ENCODE measurements around the gene RAD50.

The RAD50 gene

DNA sequence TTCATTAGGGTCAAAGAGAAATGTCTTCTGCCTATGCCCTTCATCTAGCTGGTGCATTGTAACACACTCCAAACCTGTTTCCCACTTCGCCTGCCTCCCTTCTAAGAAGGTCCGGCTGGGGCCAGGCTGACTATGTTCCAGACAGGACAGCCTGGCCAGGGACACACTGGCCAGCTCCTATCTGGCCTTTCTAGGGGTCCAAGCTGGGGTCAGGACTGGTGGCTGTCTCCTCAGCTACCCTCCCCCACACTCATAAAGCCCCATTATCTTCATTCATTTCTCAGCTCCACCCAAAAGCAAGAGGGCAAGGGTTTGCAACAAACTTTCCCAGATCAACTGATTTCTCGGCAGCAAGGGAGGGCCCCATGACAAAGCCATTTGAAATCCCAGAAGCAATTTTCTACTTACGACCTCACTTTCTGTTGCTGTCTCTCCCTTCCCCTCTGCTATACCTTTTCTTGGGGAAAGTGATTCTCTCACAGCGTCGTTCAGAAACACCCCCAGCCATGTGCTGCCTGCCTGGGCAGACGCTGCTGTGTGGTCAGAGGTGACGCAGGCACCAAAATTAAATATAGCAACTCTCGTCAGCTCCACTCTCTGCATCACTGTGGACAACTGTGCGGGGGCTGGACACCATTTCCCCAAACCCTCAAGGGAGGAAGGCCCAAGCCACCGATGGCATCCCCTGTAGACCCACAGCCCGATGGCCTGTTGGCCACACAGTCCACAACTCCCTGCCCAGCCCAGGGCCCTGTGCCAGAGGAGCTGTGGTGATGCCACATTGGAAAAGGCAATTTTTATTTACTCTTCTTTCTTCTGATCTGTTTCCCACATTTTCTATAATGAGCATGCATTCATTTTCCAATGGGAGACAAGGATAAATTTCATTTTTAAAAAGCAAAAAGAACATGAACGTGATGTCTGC, 107.3 kb downstream of the RAD50 start:
- DNase-seq = no peak

DNA sequence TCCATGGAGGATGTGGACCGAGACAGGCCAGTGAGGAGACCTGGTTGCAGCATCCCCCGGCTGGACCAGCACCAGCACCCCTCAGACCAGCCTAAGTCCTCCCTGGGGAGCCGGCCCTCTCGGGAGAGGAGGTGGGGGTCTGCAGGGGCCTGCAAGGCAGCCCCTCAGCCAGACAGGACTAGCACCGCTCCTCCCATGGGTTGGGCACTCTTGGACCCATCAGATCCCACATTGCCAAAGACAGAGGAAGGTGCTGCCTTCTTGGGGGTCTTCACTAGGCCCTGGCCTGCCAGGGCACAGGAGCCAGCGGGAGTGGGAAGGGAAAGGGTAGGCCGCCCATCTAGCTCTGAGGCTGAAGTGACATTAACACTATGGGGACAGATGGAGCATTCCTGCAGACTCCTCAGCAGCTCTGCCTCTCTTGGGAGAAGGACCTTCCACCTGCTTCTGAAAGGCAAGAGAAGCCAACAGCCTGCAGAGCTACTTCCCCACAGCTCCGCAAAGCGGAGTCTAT, 108.0 kb downstream of the RAD50 start:
- no peak for DNase-seq

DNA sequence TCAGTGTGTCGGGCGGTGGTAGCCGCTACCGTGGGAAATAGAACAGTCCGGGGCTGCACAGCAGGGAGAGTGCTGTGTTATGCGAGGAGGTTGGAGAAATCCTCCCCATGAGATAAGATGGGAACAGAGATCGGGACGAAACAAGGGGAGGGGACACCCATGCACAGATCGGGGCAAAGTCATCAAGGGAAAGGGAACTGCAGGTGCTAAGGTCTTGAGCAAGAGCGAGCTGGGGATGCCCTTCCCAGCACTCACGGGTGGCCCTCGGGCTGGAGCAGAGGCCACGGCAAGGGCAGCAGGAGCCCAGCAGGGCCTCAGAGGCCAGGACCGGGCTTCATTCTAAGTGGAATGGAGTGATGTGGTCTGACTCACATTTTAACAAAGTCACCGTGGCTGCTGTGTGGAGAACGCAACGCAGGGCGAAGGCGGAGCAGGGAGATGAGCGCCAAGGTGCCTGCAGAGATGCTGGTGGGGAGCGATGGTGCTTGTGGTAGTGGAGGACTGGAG, 108.8 kb downstream of the RAD50 start:
- DNase-seq = no peak

DNA sequence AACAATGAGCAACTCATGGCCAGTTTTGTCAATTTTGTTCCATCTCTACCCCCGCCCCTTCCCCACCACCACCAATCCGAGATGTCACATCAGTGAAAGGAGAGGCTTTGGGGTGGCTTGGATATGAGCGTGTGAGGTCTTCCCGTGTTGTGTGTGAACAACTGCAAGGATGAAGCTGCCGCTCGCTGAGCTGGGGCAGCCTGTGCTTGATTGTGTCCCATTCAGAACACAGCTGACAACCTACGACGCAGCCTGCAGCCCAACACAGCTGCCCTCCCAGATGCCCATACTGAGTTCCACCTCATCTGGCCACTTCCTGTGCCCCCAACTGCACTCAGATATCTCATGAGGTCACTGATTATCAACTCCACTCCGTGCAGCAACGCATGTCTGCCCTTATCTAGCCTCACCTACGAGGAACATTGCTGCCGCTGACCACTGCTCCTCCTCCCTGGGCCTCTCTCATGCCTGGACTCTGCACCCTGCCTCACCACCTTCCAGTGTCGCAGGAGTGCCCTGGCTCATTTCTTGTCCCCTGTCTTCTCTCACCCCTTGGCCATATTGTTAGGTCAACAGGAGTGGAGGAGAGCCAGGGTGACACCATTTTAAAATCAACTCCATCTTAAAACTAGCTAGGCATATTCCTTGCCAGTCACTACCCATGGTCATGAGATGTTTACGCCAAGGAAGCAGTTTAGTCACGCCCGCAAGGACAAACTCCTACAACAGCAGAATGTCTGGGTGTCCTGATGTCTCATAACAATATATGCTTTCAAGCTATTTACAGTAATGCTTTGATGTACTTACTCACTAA, 109.7 kb downstream of the RAD50 start:
- no peak for DNase-seq

DNA sequence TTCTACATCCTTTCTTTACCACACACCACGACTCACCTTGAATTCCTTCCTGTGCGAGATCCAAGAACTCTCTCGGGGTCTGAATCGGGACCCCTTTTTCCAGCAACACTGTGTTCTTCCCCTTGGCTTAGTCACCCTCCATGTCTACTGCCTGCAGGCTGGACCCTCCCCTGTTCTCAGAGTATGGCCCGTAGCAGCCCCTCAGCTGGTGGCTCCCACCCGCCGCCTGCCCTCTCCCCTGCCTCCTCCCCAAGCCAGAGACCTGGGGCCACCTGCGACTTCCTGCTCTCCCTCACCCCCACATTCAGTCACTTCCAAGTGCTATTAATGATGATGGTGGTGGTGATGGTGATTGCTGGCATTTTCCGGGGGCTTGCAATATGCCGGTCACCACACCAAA, 110.5 kb downstream of the RAD50 start:
- DNase-seq = no peak

DNA sequence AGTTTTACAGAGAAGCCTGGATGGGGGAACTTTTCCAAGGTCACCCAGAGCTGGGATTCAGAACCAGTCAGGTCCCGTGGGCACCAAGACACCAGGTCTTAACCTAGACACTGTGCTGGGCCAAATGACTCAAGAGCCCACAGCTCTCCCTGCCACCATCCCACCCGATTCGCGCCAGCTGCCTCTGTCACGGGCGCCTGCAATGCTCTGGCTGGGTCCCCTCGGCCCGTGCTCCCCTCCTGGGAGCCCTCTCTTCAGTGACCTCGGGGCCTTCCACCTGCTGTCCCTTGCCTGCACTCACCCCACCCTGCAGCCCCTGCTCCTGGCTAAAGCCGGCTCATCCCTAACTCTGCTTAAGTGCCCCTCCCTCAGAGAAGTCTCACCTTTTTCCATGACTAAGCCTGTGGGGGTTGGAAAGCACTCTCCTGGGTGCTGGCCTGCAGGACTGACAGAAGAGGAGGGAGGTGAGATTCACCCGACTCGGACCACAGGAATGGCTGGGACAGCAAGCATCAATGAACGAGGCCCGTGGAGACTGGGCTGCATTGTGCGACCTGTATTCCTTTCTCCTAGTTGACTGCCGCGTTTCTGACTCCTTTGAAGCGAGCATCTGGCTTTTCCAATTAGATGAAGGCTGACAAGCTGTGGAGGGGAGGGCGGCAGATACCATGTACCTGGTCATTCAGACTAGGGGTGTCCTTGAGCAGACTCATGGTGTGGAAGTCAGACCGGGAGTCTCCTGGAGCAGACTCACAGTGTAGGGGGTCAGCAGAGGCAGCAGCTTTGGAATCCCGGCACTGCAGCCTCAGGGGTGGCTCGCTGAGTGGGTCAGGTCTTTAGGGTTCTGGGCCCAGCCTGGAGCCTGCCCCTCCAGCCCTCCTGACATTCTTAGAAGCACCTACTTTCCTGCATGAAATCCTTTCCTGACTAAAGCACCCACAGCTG, 111.3 kb downstream of the RAD50 start:
- no peak for DNase-seq

DNA sequence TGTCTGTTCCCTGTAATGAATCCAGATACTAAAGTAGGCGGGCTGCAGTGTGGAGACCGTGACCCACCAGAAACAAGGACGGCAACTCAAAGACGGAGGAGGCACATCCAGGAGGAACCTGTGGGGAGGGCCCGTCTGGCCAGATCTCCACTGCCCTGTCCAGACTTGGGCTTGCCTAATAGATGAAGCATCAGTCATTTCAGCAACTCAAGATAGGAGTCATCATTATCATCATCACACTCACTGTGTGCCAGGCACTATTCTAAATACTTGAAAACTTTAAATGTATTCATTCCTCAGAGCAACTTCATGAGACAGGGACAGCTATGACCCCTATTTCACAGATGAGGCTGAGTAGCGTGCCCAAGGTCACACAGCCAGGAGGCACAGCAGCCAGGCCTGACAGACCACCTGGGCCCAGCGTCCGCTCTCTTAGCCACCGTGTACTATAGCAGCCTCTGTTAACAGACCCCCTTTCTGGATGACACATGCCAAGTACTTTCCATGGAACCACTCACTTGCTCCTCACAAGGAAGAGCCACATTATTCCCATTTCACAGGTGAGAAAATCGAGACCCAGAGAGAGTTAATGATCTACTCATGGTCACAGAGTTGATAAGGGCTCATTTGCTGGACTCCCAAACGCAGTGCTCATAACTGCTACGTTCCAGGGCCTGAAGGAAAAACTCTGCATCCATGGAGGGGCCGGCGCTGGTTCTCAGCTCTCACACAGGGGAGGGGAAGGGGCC, 112.1 kb downstream of the RAD50 start:
- DNase-seq = no peak

DNA sequence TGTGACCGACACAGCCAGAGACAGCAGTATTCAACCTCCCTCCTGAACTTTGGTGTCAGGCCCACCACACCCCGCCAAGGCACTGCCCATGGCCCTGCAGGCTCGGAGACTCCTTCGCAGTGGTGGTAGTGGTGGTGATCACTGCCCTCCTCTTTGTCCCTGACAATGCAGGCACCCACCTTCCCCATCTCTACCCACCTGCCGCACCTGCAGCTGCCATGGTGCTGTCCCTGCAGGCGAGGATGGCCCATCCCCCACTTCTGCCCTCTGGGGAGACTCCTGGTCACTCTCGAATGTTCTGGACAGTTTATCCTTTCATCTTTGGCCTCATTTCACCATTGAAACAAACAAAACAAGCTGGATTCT, 112.7 kb downstream of the RAD50 start:
- no peak for DNase-seq

DNA sequence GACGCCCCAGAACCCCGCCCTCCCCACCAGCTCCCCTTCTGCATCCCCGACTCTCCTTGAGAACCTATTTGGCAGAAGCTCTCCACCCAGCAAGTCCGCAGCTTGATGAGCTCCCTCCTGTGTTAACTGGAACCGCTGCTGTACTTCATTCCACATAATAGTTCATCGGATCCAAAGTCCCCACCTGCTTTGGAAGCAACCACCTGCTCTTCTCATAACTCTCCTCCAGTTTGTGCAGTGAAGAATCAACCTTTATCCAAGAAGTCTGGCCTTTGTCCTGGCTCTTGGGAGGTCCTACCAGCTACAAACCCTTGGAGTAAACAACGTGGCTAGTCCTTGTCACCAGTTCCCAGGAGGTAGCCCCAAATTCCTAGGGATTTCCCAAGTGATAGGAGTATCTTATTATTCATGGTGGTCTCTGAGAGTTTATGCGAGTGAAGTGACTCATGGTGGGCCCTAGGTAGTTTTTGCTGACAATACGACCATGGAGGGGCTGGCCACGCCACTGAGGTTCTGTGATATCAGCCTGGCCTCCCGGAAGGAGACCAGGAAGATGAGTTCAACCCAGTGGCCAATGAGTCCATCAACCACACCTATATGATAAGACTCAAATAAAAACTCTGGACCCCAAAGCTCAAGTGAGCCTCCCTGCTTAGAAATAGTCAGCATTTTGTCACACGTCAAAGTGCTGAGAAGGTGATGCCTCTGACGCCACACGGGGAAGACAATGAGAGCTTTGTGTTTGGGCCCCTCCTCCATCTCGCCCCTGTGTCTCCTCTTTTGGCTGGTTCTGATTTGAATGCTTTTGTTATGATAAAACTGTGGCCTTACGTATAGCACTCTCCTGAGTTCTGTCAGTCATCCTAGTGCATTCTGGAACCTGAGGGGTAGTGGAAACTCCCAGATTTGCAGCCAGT, 113.4 kb downstream of the RAD50 start:
- DNase-seq = no peak

DNA sequence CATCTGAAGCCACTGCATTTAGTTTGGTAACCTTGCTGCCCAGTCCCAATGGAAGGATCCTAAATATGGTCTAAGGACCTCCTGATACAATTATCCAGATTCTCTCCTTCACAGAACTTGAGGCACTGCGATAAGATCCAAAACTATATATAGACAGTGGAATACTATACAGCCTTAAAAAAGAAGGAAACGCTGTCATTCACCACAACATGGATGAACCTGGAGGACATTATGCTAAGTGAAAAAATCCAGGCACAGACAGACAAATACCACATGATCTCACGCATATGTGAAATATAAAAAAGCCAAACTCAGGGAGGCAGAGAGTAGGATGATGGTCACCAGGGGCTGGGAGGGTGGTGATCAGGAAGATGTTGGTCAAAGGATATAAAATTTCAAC, 114.2 kb downstream of the RAD50 start:
- no peak for DNase-seq

DNA sequence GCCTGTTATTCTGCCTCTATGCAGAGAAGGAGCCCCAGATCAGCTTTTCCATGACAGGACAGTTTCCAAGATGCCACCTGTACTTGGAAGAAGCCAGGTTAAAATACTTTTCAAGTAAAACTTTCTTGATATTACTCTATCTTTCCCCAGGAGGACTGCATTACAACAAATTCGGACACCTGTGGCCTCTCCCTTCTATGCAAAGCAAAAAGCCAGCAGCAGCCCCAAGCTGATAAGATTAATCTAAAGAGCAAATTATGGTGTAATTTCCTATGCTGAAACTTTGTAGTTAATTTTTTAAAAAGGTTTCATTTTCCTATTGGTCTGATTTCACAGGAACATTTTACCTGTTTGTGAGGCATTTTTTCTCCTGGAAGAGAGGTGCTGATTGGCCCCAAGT, 116.7 kb downstream of the RAD50 start:
- no peak for DNase-seq

DNA sequence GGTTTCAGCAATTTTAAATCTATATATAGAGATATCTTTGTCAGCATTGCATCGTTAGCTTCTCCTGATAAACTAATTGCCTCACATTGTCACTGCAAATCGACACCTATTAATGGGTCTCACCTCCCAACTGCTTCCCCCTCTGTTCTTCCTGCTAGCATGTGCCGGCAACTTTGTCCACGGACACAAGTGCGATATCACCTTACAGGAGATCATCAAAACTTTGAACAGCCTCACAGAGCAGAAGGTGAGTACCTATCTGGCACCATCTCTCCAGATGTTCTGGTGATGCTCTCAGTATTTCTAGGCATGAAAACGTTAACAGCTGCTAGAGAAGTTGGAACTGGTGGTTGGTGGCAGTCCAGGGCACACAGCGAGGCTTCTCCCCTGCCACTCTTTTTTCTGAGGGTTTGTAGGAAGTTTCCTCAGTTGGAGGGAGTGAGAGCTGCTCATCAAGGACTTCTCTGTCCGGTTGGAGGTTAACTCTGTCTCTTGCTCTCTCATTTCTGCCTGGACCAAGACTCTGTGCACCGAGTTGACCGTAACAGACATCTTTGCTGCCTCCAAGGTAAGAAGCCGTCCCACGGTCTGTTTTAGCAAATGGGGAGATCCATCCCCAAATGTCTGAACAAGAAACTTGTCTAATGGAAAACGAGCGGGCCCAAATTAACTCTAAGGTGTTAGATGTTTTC, 117.3 kb downstream of the RAD50 start, which contains the start of gene IL4:
TSS of gene IL4 (plus strand) at position 51 of the 692 bp plus-strand sequence. CDS start at position 113, 62 bp downstream.
- DNase-seq = no peak

DNA sequence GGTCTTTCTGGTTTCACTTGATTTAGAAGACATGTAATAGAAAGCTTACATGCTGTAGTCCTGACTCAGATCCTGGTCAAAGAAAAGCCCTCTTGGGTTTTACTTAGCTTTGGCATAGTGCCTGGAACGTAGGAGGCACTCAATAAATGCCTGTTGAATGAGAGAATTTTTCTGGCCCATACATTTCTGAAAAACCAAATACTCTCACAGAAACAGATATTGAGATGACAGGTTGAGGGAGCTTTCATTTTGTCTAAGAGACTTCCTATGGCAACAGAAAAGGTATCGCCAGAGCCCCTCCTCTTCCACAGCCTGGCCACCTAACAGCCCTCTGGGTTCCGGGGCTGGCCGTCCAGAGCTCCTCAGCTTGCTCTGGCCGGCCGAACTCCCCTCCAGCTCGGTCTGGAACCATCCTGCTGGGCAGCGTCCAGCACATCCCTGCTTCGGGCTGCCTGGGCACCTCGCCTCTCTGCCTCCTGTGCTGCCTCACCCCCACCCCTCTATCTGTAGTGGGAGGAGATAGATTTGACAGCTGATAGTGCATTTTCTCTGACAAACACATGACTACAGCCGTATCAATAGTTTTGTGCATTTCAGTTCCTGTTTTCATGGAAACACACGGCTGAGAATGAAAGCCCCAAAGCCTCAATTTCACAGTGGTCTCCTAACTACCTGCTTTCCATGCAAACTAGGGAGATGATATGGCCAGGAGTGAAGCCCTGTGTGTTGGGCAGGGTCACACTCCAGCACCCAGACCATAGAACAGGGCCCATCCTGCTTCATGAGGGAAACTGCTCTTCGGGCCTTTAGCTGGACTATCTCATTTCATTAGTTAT, 118.1 kb downstream of the RAD50 start:
- DNase-seq = no peak

DNA sequence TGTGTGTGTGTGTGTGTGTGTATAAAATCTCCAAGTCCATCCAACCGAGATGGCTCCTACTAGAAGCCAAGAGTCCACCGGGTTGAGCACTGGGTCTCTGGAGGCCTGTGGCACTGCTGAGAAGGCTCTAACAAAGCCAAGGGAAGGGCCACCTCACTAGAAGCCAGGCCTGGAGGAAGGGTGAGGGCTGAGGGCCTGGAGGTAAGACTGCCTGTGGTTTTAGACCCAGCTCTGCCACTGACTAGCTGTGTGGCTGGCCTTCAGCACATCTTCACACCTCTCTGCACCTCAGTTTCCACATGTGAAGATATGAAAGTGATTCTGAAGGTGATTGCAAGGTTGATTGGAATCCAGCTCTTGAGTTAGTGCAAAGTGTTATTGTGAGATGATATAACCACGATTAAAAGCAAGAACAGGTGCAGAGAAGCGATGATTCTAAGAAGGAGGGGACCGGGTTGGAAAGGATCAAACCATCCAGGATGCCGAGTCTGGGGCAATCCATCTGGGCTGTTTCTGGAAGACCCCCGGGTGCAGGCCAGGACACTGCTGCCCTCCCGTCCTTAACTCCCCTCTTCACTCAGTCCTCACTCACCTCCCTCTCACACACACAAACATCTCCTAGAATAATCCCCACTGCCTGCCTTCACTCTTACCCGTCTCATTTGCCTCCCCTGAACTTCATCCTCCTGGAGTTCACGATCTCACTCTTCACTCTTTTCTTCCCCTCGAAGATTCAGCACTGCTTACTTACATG, 119.3 kb downstream of the RAD50 start:
- no peak for DNase-seq

DNA sequence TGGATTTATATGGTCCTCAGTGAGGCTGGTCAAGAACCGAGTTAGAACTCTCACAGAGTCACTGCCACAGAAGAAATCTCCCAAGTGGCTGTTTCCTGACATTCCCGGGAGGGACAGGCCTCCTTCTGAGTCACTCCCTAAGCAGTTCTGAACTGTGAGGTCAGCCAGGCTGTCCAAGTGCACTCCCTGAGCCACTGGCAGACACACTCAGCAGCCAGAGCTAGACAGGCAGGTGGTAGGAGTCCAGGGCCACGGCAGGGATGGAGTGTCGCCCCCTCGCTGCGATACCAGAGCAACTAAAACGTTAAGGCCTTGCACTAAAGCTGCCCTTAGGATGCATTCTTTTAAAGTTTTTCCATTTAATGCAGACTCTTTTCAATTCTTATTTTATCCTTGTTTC, 120.4 kb downstream of the RAD50 start:
- DNase-seq = no peak

DNA sequence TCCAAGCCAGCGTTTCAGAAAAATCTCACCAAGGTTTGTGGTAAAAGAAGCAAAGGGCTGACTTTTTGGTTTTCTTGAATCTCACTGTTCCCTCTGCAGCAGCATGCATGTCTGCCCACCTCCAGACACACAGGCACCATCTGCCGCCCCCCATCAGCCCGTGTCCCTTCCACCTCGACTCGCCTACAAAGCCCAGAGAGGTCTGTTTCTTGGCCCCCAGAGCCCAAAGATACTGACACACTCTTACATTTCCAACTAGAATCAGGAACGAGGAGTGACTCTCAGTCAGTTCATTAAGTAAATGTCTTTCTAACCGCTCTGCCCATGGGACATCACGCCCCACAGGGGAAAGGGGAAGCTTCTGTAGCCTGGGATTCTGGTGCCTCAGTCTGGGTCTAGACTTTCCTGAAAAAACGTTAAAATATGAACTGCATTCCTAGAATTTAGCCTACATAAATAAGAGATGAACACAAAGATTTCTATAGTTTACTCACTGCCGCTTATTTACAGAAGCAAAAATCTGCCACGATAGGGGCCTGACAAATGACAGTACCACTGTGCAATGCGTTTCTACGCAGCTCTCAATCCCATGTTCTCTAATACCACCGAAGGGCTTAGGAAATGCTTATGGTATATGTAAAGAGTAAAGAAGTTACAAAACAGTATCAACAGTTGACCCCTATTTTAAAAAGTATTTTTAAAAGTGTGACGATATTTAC, 121.1 kb downstream of the RAD50 start:
- no peak for DNase-seq

DNA sequence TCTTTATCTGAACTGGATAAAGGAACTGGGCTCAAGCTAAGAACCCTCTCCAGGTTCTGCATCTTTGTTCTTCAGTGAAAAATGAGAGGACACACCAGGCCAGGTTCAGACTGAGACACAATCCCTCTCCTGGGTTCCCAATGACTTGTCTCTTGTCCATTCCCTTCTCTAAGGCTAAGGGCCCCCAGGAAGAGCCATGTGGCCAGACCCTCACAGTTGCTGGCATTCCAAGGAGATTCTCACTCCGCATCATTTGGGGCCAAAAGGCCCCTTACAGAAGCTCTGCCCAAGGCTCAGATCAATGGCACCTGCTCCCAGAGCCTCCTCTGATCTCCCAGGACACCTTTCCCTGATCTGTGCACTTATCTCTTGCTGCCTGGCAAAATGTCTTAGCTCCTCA, 122.0 kb downstream of the RAD50 start:
- no peak for DNase-seq

Data from activated effector memory CD4-positive, alpha-beta T cell treated with Interleukin-2 at 50 U/mL for 16 hours (primary cell).